K562 (cell line): ENCODE measurements around the gene SLC25A29. TPM values are rescaled to one million over a fixed set of nuclear protein-coding genes. Genes with fewer than 3 reads are reported as not detected.

Experiments used
- ATAC-seq: fragments of 200-7000 bp; cut with Tn5 transposase; 3 replicates; pipeline ENCODE4 v1.9.1; 2020; ENCODE audit warnings: moderate library complexity
- BruUV-seq: library from RNA; stranded (reverse); fragments of 400-500 nt; replicated peaks from 2 replicates; lab custom pipeline; 2021; lab: Mats Ljungman, UMichigan
- CTCF ChIA-PET: fragments of 300-600 bp; formaldehyde crosslinking; extraction: SDS; loops from one replicate; lab custom pipeline; 2021; ENCODE audit warnings: low intra/inter-chr PET ratio; lab: Yijun Ruan, JAX
- POLR2A ChIA-PET: fragments of 300-600, 350-650 bp; sonication (Branson Sonifier 250); formaldehyde crosslinking; extraction: SDS; loops from one replicate; lab custom pipeline; 2021; ENCODE audit warnings: antibody characterized with exemption, inconsistent platforms; lab: Yijun Ruan, JAX
- DNase-seq, 4 experiments: peaks; one replicate each; pipeline versions ENCODE4 v3.0.0 to v3.0.0-alpha.2; 2011 to 2018; ENCODE audit warnings: low spot score in 3 of 4, mixed read lengths in 3 of 4; ENCODE audit errors: extremely low read depth in 1 of 4
- FAIRE-seq: peaks from 2 replicates; lab custom pipeline; 2011; peaks lifted over from hg19 to GRCh38; lab: Jason Lieb, UNC
- H2AFZ ChIP-seq: 2 replicates; pipeline ENCODE4 v1.6.0; 2011; ENCODE audit warnings: low read depth, low read length, control low read depth, inconsistent platforms
- H3K27ac ChIP-seq: fragments of 200-600 bp; 3 replicates; pipeline ENCODE4 v1.8.0; 2011; ENCODE audit warnings: low read depth, mild to moderate bottlenecking, control low read depth, inconsistent platforms, low read length, moderate library complexity, mixed read lengths; ENCODE audit errors: extremely low read depth
- H3K27me3 ChIP-seq, 2 experiments: fragments of 300-600 bp in 1 of 2; 2 replicates in 1 of 2; 3 replicates in 1 of 2; pipeline versions ENCODE4 v1.6.0 to v1.8.0; 2011; ENCODE audit warnings: inconsistent platforms in 2 of 2, low read length in 2 of 2, mild to moderate bottlenecking in 1 of 2, mixed read lengths in 1 of 2, moderate library complexity in 1 of 2; ENCODE audit not compliant: control insufficient read depth in 2 of 2, insufficient read depth in 2 of 2
- H3K36me3 ChIP-seq: fragments of 300-600 bp; 3 replicates; pipeline ENCODE4 v1.8.0; 2011; ENCODE audit warnings: mild to moderate bottlenecking, low read length, inconsistent platforms; ENCODE audit not compliant: control insufficient read depth, insufficient read depth
- H3K4me1 ChIP-seq, 2 experiments: fragments of 200-600 bp in 1 of 2; replicated peaks in 1 of 2; 2 replicates in 1 of 2; 3 replicates in 1 of 2; pipeline versions ENCODE4 v1.5.1 to v1.8.0; 2011; ENCODE audit warnings: inconsistent platforms in 2 of 2, low read length in 2 of 2, mild to moderate bottlenecking in 1 of 2, mixed read lengths in 1 of 2, moderate library complexity in 1 of 2; ENCODE audit not compliant: control insufficient read depth in 2 of 2, insufficient read depth in 2 of 2
- H3K4me2 ChIP-seq: 2 replicates; pipeline ENCODE4 v1.6.1; 2011; ENCODE audit warnings: low read length, control low read depth, inconsistent platforms, mixed read lengths; ENCODE audit not compliant: insufficient read depth
- H3K4me3 ChIP-seq: fragments of 200-600 bp; sonication (generic), shearing (Covaris generic); 2 replicates; pipeline ENCODE4 v1.5.1; 2016; ENCODE audit warnings: control low read depth, inconsistent platforms
- H3K79me2 ChIP-seq: fragments of 200-600 bp; 3 replicates; pipeline ENCODE4 v1.8.0; 2011; ENCODE audit warnings: low read length, inconsistent platforms; ENCODE audit not compliant: control insufficient read depth, insufficient read depth
- H3K9ac ChIP-seq, 2 experiments: 2 replicates each; pipeline versions ENCODE4 v1.6.0 to v1.6.1; 2011; ENCODE audit warnings: low read depth in 2 of 2, low read length in 2 of 2, control low read depth in 1 of 2, inconsistent platforms in 1 of 2, mild to moderate bottlenecking in 1 of 2, mixed read lengths in 1 of 2; ENCODE audit not compliant: insufficient read depth in 1 of 2
- H3K9me1 ChIP-seq: one replicate; pipeline ENCODE4 v1.6.0; 2011; ENCODE audit warnings: inconsistent platforms, mild to moderate bottlenecking, low read length, moderate library complexity; ENCODE audit not compliant: control insufficient read depth, insufficient read depth
- H3K9me3 ChIP-seq: replicated peaks from 2 replicates; pipeline ENCODE4 v1.5.1; 2011; ENCODE audit warnings: low read depth, low read length, inconsistent platforms; ENCODE audit not compliant: control insufficient read depth, insufficient read depth
- H4K20me1 ChIP-seq: replicated peaks from 2 replicates; pipeline ENCODE4 v1.6.1; 2011; ENCODE audit warnings: low read length, inconsistent platforms, mixed read lengths; ENCODE audit not compliant: control insufficient read depth, insufficient read depth
- KDM5B ChIP-seq: fragments of 200-600 bp; sonication (generic); IDR thresholded peaks from 2 replicates; pipeline ENCODE4 v1.6.1; 2012; ENCODE audit warnings: low read depth, mild to moderate bottlenecking, moderate library complexity, low read length, control low read depth, inconsistent platforms; ENCODE audit not compliant: insufficient replicate concordance
- ZBTB33 ChIP-seq: sonication (generic); formaldehyde crosslinking; IDR thresholded peaks from 2 replicates; pipeline ENCODE4 v1.8.1; 2023; ENCODE audit warnings: mild to moderate bottlenecking, missing genetic modification reagents
- WGBS: fragments of 100-300 bp; shearing (Covaris generic); methylation state at CpG from one replicate; pipeline ENCODE4 v1.1.6; 2016; ENCODE audit warnings: low coverage, mixed read lengths; ENCODE audit not compliant: insufficient coverage; ENCODE audit errors: missing lambda C conversion rate; 5-methylcytosine and 5-hydroxymethylcytosine counted together
- in situ Hi-C: fragments of 300-500 bp; cut with MboI; formaldehyde crosslinking; loops from 4 replicates; pipeline ENCODE4 v1.15.0; 2018; ENCODE audit warnings: inconsistent platforms, mixed read lengths
- intact Hi-C: fragments of 100-400 bp; cut with micrococcal nuclease; formaldehyde crosslinking; loops from 2 replicates; pipeline ENCODE4 v1.14.2; 2022
- polyA plus RNA-seq, 8 experiments: library from polyadenylated mRNA; depleted of rRNA in 4 of 8; stranded (reverse) in 5 of 8; unstranded in 3 of 8; fragments of >200 nt; fragmentation: Nextera tagmentation in 2 of 8; fragmentation: Illumina TruSeq in 1 of 8; extraction: Ambion mirVana in 2 of 8; extraction: Trizol in 1 of 8; gene quantifications; 2 replicates each; pipeline versions ENCODE4 v1.2.1 to v1.2.3, GENCODE V29; 2011 to 2014; ENCODE audit warnings: inconsistent platforms in 1 of 8, missing spikeins in 1 of 8
- total RNA-seq, 7 experiments: library from RNA; depleted of rRNA in 6 of 7; stranded (reverse); fragments of >200 nt in 6 of 7; fragmentation: Illumina TruSeq in 2 of 7; extraction: Trizol in 2 of 7; gene quantifications; 2 replicates each; pipeline versions ENCODE4 v1.2.1 to v1.2.3, GENCODE V29; 2011 to 2021; ENCODE audit warnings: low replicate concordance in 1 of 7

SLC25A29 gene
- total and polyA plus RNA-seq, 9 of the 15 experiments (the other 6 are each of a cell fraction or from before 2014, with no cell fraction given): 0.07 to 17.5 (median 4.8) TPM

- Histone ChIP-seq H3K9ac (peak overlapping the region in 1 of 2 experiments; percentile 82; a peak in 2 of 4 replicates), H3K9me3 (no peaks in the 10 kb centered on the region), H4K20me1 (no peaks in the 10 kb centered on the region; the same call in 1 of the 2 replicates), H3K9me1 (peaks cover 4% of the 10 kb centered on the region), H3K4me3 (peak overlapping the region; percentile 51; the same call in 1 of the 2 replicates), H3K27ac (no peak overlapping the region), H3K4me2 (peak overlapping the region; percentile 58), H3K36me3 (no peaks in the 10 kb centered on the region), H3K79me2 (no peaks in the 10 kb centered on the region), H3K27me3 (no peaks in the 10 kb centered on the region), H2AFZ (peak overlapping the region; percentile 59), H3K4me1 (peaks cover 12 to 43% of the 10 kb centered on the region in 2 experiments; a peak in 4 of 5 replicates)
- TF ChIP-seq KDM5B (no peak), ZBTB33 (CRISPR knock-in tag) (peak; percentile 49; the same call in 1 of the 2 replicates)
- POLR2A ChIA-PET: interaction anchor here (0.6 to 0.7 kb wide), 3 partner anchors 10 to 148 kb away, joined by 3 read pairs; a partner anchor contains a TSS
- WGBS: 14% methylated on average over 19 of the region's 23 CpGs
- CTCF ChIA-PET: no interaction called here
- peak; percentile 53 to 60 (median 56) for DNase-seq
- intact Hi-C loops (loop anchor here (5.0 kb wide), 1 partner anchor 72 kb away; the partner anchor contains the start of gene WDR25), in situ Hi-C loops (no loop called here)
- peak; percentile 31 for ATAC-seq
- FAIRE-seq: peak; percentile 46
- BruUV-seq: no TSS peak
These were observed 1.4 kb downstream of the SLC25A29 start for GRCh38 chr14:100304825-100305323.
